Measurements from ENCODE around the gene CRB1.

The CRB1 gene

GRCh38 chr1:197424380-197424779, 156.3 kb downstream of the CRB1 start:
- Histone ChIP-seq H3K79me2 (ENCODE audit: insufficient read depth, low read length) (no peaks in the 10 kb centered on the region), H2AFZ (ENCODE audit: low read length) (no peak overlapping the region), H3K4me3 (ENCODE audit: low read length, poor library complexity, severe bottlenecking) (no peak overlapping the region), H3K27me3 (ENCODE audit: insufficient read depth, low read length, poor library complexity, severe bottlenecking) (no peaks in the 10 kb centered on the region), H3F3A (ENCODE audit: low read depth) (no peaks in the 10 kb centered on the region), H3K4me2 (ENCODE audit: low read depth, low read length, poor library complexity, severe bottlenecking) (no peak overlapping the region), H4K20me1 (ENCODE audit: insufficient read depth, low read length, poor library complexity, severe bottlenecking) (no peaks in the 10 kb centered on the region), H3K4me1 (ENCODE audit: insufficient read depth, low read length, poor library complexity, severe bottlenecking) (peaks cover 18% of the 10 kb centered on the region), H3K9me2 (replicated peaks; ENCODE audit: low read depth, low read length) (no peaks in the 10 kb centered on the region), H3K9ac (ENCODE audit: low read depth, low read length, poor library complexity, severe bottlenecking) (no peak overlapping the region), H3K36me3 (ENCODE audit: insufficient read depth, low read length) (no peaks in the 10 kb centered on the region), H3K9me3 (ENCODE audit: insufficient read depth, low read depth, low read length) (no peaks in the 10 kb centered on the region)
- TF ChIP-seq CTCF (conservative IDR thresholded peaks at IDR 0.05; ENCODE audit: low read length) (no peak), EZH2phosphoT487 (IDR thresholded peaks at IDR 0.05; ENCODE audit: borderline replicate concordance) (no peak)

- H3F3A ChIP-seq (ENCODE audit: low read depth) = no peaks in the 10 kb centered on the region
- peak overlapping the region; percentile 21 for H3K4me2 ChIP-seq (ENCODE audit: low read depth, low read length, poor library complexity, severe bottlenecking)
- no peaks in the 10 kb centered on the region for H3K27me3 ChIP-seq (ENCODE audit: insufficient read depth, low read length, poor library complexity, severe bottlenecking)
- no peaks in the 10 kb centered on the region for H3K79me2 ChIP-seq (ENCODE audit: insufficient read depth, low read length)
- TF ChIP-seq CTCF (conservative IDR thresholded peaks at IDR 0.05; ENCODE audit: low read length) (no peak), EZH2phosphoT487 (IDR thresholded peaks at IDR 0.05; ENCODE audit: borderline replicate concordance) (no peak)
- no peak overlapping the region for H3K4me3 ChIP-seq (ENCODE audit: low read length, poor library complexity, severe bottlenecking)
- H2AFZ ChIP-seq (ENCODE audit: low read length) = no peak overlapping the region
- H3K4me1 ChIP-seq (ENCODE audit: insufficient read depth, low read length, poor library complexity, severe bottlenecking) = peaks cover 26% of the 10 kb centered on the region
- no peaks in the 10 kb centered on the region for H3K9me3 ChIP-seq (ENCODE audit: insufficient read depth, low read depth, low read length)
- H4K20me1 ChIP-seq (ENCODE audit: insufficient read depth, low read length, poor library complexity, severe bottlenecking) = no peaks in the 10 kb centered on the region
- H3K9ac ChIP-seq (ENCODE audit: low read depth, low read length, poor library complexity, severe bottlenecking) = no peak overlapping the region
- H3K36me3 ChIP-seq (ENCODE audit: insufficient read depth, low read length) = no peaks in the 10 kb centered on the region
- H3K9me2 ChIP-seq (replicated peaks; ENCODE audit: low read depth, low read length) = no peaks in the 10 kb centered on the region
Measured at GRCh38 chr1:197429372-197429771, 161.3 kb downstream of the CRB1 start.

- Histone ChIP-seq H2AFZ (ENCODE audit: low read length) (no peak overlapping the region), H3K79me2 (ENCODE audit: insufficient read depth, low read length) (no peaks in the 10 kb centered on the region), H3K4me2 (ENCODE audit: low read depth, low read length, poor library complexity, severe bottlenecking) (no peak overlapping the region)
Measured at GRCh38 chr1:197435224-197435623, 167.2 kb downstream of the CRB1 start.

More at GRCh38 chr1:197435224-197435623, 167.2 kb downstream of the CRB1 start:
- Histone ChIP-seq H3K9ac (ENCODE audit: low read depth, low read length, poor library complexity, severe bottlenecking) (no peak overlapping the region), H3K9me2 (replicated peaks; ENCODE audit: low read depth, low read length) (no peaks in the 10 kb centered on the region), H3K27me3 (ENCODE audit: insufficient read depth, low read length, poor library complexity, severe bottlenecking) (no peaks in the 10 kb centered on the region), H4K20me1 (ENCODE audit: insufficient read depth, low read length, poor library complexity, severe bottlenecking) (no peaks in the 10 kb centered on the region), H3K36me3 (ENCODE audit: insufficient read depth, low read length) (no peaks in the 10 kb centered on the region), H3K4me3 (ENCODE audit: low read length, poor library complexity, severe bottlenecking) (no peak overlapping the region), H3F3A (ENCODE audit: low read depth) (no peaks in the 10 kb centered on the region), H3K4me1 (ENCODE audit: insufficient read depth, low read length, poor library complexity, severe bottlenecking) (no peaks in the 10 kb centered on the region), H3K9me3 (ENCODE audit: insufficient read depth, low read depth, low read length) (no peaks in the 10 kb centered on the region)
- TF ChIP-seq CTCF (conservative IDR thresholded peaks at IDR 0.05; ENCODE audit: low read length) (no peak), EZH2phosphoT487 (IDR thresholded peaks at IDR 0.05; ENCODE audit: borderline replicate concordance) (no peak)

Data from Loucy (cell line).